Fibroblast of skin of right quadriceps (primary cell): ENCODE measurements around the gene CBLC.
"Not testable (repeated sequence)": the region's sequence is repeated elsewhere in the genome, so short reads cannot be mapped to it uniquely, and the experiment has no call there.

Source experiments
- DNase-seq: peaks from one replicate; pipeline ENCODE4 v3.0.0-alpha.2; 2013

CBLC gene

DNA sequence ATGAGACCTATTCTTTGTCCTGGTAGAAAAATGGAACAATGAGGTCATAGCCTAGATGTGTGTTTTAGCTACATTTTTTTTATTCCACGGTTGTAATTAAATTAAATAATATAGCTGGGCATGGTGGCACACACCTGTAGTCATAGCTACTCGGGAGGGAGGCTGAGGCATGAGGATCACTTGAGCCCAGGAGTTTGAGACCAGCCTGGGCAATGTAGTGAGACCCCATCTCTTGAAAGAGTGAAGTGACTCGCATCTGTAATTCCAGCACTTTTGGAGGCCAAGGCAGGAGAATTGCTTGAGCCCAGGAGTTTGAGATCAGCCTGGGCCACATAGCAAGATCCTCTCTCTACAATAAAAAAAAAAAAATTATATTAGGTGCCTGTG is 11.7 kb upstream of the CBLC start:
- DNase-seq, result no peak

- no peak for DNase-seq
These were observed 10.2 kb upstream of the CBLC start for GRCh38 chr19:44767295-44768180.

DNA sequence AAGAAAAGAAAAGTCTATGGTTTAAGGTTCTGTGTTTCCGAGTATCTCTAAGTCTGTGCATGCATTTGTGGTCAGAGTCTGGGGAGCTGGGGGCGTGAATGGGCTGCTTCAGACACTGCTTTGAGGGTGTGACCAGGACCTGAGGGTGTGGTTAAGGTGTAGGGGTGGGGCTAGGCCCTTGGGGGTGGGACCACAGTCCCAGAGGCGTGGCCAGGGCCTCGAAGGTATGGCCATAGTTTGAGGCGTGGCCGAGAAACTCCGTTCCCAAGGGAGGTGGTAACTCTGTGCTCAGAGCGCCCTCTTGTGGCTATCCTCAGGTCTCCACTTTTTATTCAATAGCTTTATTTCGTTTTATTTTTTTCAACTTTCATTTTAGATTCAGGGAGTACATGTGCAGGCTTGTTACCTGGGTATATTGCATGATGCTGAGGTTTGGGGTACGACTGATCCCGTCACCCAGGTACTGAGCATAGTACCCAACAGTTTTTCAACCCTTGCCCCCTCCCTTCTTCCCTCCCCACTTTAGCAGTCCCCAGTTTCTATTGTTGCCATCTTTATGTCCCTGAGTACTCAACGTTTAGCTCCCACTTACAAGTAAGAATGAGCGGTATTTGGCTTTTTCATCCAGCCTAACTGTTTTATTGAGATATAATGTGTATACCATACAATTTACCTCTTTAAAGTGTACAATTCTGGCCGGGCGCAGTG is 7.0 kb upstream of the CBLC start:
- DNase-seq, result peak; percentile 90

DNA sequence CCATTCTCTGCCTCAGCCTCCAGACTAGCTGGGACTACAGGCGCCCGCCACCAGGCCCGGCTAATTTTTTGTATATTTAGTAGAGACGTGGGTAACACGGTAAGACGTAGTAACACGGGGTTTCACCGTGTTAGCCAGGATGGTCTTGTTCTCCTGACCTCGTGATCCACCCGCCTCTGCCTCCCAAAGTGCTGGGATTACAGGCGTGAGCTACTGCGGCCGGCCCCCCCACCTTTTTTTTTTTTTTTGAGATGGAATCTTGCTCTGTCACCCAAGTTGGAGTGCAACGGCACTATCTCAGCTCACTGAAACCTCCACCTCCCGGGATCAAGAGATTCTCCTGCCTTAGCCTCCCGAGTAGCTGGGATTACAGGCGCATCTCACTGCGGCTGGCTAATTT is 5.5 kb upstream of the CBLC start:
- not testable (repeated sequence) for DNase-seq

DNA sequence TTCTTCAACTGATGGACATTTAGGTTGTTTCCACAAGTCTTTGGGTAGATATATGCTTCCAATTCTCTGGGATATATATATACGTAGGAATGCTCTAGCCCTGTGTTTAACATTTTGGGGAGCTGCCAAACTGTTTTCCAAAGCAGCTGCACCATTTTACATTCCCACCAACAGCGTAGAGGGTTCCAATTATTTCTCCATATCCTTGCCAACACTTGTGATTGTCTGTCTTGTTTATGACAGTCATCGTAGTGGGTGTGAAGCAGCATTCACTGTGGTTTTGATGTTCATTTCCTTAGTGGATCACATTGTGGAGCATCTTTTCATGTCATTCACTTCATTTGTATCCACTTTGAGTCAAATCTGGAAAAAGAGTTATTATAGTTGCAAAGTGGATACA is 4.7 kb upstream of the CBLC start:
- DNase-seq, result peak; percentile 74

- DNase-seq, result no peak
These were observed 1.9 kb upstream of the CBLC start for GRCh38 chr19:44775676-44776240.

- no peak for DNase-seq
These were observed 1.1 kb upstream of the CBLC start for GRCh38 chr19:44776402-44777096.

GRCh38 chr19:44779150-44779549 is 1.5 kb downstream of the CBLC start:
- DNase-seq, result no peak

DNA sequence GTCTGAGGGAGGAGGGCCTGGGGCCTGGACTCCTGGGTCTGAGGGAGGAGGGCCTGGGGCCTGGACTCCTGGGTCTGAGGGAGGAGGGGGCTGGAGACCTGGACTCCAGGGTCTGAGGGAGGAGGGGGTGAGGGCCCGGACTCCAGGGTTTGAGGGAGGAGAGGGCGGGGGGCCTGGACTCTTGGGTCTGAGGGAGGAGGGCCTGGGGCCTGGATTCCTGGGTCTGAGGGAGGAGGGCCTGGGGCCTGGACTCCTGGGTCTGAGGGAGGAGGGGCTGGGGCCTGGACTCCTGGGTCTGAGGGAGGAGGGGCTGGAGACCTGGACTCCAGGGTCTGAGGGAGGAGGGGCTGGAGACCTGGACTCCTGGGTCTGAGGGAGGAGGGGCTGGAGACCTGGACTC is 4.0 kb downstream of the CBLC start:
- not testable (repeated sequence) for DNase-seq

- no peak for DNase-seq
These were observed 5.0 kb downstream of the CBLC start for GRCh38 chr19:44782729-44783128.

DNA sequence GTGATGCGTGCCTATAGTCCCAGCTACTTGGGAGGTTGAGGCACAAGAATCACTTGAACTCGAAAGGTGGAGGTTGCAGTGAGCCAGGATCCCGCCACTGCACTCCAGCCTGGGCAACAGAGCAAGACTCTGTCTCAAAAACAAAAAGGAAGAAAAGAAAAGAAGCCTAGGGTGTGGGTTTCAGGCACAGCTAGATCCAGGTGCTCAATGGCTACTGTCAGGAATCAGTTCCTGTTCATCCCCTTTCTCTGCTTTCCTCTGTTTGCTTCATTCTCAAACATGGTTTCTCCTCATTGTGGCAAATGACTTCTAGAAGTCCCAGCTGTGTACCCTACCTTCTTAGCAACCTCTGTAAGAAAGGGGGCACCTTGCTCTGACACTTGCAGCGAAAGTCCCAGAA is 5.9 kb downstream of the CBLC start:
- no peak for DNase-seq

- DNase-seq, result no peak
These were observed 7.6 kb downstream of the CBLC start for GRCh38 chr19:44785271-44785670.

GRCh38 chr19:44785993-44786392 is 8.3 kb downstream of the CBLC start:
- no peak for DNase-seq

DNA sequence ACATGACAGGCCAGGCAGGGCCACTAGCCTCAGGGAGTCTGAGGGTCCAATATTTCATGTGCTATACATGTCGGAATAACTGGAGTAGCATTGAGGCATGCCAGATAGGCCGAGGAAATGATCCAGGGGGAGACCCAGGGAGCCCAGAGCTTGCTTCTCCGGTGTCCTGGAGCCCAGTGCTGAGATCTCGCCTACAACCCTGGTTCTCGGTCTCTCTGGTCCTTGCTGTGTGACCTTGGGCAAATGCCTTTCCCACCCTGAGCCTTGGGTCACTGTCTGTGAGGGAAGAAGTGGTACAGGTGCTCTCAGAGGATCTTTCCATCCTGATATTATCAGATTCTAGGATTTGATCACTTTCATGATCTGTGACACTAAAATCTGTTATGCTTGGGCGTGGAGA is 11.3 kb downstream of the CBLC start:
- DNase-seq, result no peak

- DNase-seq, result no peak
These were observed 12.3 kb downstream of the CBLC start for GRCh38 chr19:44789943-44790483.

DNA sequence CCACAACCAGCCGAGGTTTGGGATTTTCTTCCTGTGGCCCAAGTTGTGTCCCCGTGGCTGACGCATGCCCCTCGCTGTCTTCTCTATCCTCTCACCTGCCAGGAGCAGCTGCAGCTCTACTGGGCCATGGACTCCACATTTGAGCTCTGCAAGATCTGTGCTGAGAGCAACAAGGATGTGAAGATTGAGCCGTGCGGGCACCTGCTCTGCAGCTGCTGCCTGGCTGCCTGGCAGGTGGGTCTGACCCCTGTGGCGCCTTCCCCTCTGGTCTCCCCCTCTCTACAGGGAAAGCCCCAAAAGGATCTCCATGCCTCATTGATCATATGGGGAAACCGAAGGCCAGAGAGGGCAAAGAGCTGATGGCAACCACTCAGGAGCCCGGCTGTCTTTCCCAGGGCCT is 14.6 kb downstream of the CBLC start:
- DNase-seq, result no peak

GRCh38 chr19:44794610-44795009 is 16.9 kb downstream of the CBLC start:
- DNase-seq, result no peak

- DNase-seq, result no peak
These were observed 17.8 kb downstream of the CBLC start for GRCh38 chr19:44795398-44795987.

GRCh38 chr19:44796701-44797115 is 19.0 kb downstream of the CBLC start:
- peak; percentile 33 for DNase-seq

DNA sequence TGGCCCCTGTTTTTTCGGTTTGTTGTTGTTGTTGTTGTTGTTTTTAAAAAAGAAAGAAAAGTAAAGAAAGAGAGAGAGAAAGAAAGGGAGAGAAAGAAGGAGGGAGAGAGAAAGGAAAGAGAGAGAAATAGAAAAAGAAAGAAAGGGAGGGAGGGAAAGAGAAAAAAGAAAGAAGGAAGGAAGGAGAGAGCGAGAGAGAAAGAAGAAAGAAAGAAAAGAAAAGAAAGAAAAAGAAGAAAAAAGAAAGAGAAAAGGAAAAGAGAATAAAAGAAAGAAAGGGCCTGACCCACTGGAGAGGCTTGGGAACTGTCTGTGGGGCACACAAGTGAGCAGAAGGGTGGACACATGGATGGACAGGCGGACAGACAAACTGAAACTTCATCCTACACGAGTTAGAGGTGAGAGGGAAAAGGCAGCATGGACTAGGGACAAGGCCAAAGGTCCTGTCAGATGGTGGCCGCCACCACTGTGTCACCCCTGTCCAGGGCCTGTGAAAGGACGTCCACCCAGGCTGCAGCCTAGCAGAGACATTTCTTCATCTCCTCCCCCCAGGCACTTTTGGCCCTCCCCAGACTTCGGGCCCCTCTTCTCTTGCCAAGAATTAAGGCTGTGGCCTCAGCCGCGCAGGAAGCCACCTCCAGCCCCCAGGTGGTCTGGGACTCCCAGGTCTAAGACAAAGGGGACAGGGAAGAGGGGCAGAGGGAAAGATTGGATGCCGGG is 22.1 kb downstream of the CBLC start:
- DNase-seq, result no peak

- peak; percentile 61 for DNase-seq
These were observed 22.8 kb downstream of the CBLC start for GRCh38 chr19:44800461-44800860.
